HL-60 (cell line): Measurements from ENCODE around the gene SH2B2.

ENCODE experiments used
- DNase-seq, 2 experiments: peaks; one replicate each; pipeline ENCODE4 v3.0.0-alpha.2; 2010 to 2020; ENCODE audit warnings: low read depth in 1 of 2, low spot score in 1 of 2
- H3K27ac ChIP-seq: fragments of 250-450 bp; sonication (Bioruptor Pico); replicated peaks from 2 replicates; pipeline ENCODE4 v1.5.1; 2020; ENCODE audit warnings: mild to moderate bottlenecking, moderate library complexity
- H3K27me3 ChIP-seq: fragments of 250-450 bp; sonication (Bioruptor Pico); 2 replicates; pipeline ENCODE4 v1.5.1; 2021; ENCODE audit warnings: mild to moderate bottlenecking, moderate library complexity; ENCODE audit not compliant: insufficient read depth, poor library complexity, severe bottlenecking
- H3K4me3 ChIP-seq: replicated peaks from 2 replicates; pipeline ENCODE4 v1.5.1; 2011; ENCODE audit warnings: mild to moderate bottlenecking, control low read depth, low read length; ENCODE audit not compliant: insufficient read depth
- CTCF ChIP-seq: IDR thresholded peaks from one replicate; pipeline ENCODE4 v1.5.1; 2011; ENCODE audit warnings: low read length, control low read depth, inconsistent platforms; ENCODE audit not compliant: insufficient read depth
- GABPA ChIP-seq: IDR thresholded peaks from 2 replicates; pipeline ENCODE4 v1.6.1; 2012; ENCODE audit warnings: low read depth
- POLR2AphosphoS5 ChIP-seq: IDR thresholded peaks from 2 replicates; pipeline ENCODE4 v1.6.1; 2012; ENCODE audit warnings: low read depth
- REST ChIP-seq: IDR thresholded peaks from 2 replicates; pipeline ENCODE4 v1.6.1; 2012; ENCODE audit warnings: low read depth; ENCODE audit not compliant: insufficient replicate concordance
- SPI1 ChIP-seq: IDR thresholded peaks from 2 replicates; pipeline ENCODE4 v1.6.1; 2012; ENCODE audit warnings: low read depth, mild to moderate bottlenecking, borderline replicate concordance

SH2B2 gene

GRCh38 chr7:102294589-102294988 lies 7.9 kb downstream of the SH2B2 start:
- no peak for DNase-seq
- Histone ChIP-seq H3K4me3 (no peak overlapping the region), H3K27me3 (no peaks in the 10 kb centered on the region), H3K27ac (no peak overlapping the region)
- no peak for TF ChIP-seq SPI1
- no peak for TF ChIP-seq REST
- no peak for TF ChIP-seq POLR2AphosphoS5
- no peak for TF ChIP-seq GABPA
- no peak for TF ChIP-seq CTCF

- TF ChIP-seq SPI1 (no peak), POLR2AphosphoS5 (no peak), CTCF (no peak), REST (no peak), GABPA (no peak)
- H3K27me3 ChIP-seq = no peaks in the 10 kb centered on the region
- DNase-seq = no peak
- no peak overlapping the region for H3K27ac ChIP-seq
- H3K4me3 ChIP-seq = no peak overlapping the region
Observed at GRCh38 chr7:102295346-102296178, 8.9 kb downstream of the SH2B2 start.

- no peak overlapping the region for H3K4me3 ChIP-seq
- no peak for TF ChIP-seq GABPA
- no peak for TF ChIP-seq REST
- no peak for TF ChIP-seq CTCF
- TF ChIP-seq SPI1 = no peak
- TF ChIP-seq POLR2AphosphoS5 = no peak
- no peak overlapping the region for H3K27ac ChIP-seq
- no peaks in the 10 kb centered on the region for H3K27me3 ChIP-seq
- no peak for DNase-seq
Observed at GRCh38 chr7:102296179-102296438, 9.4 kb downstream of the SH2B2 start.
